Astrocyte (in vitro differentiated cells and primary cell): ENCODE measurements around the gene FAM149B1.

Experiments used
- EZH2 ChIP-seq: IDR thresholded peaks from 2 replicates; pipeline ENCODE4 v1.6.1; 2012; ENCODE audit warnings: mild to moderate bottlenecking, low read length, inconsistent platforms; ENCODE audit not compliant: insufficient read depth
- TF ChIP-seq, protein P1 (sequence below): IDR thresholded peaks from 2 replicates; pipeline ENCODE4 v1.5.1; 2011; ENCODE audit warnings: low read depth, mild to moderate bottlenecking, inconsistent platforms, low read length, moderate library complexity; ENCODE audit not compliant: insufficient read depth

- TF ChIP-seq EZH2: no peak
- TF ChIP-seq, protein P1, sequence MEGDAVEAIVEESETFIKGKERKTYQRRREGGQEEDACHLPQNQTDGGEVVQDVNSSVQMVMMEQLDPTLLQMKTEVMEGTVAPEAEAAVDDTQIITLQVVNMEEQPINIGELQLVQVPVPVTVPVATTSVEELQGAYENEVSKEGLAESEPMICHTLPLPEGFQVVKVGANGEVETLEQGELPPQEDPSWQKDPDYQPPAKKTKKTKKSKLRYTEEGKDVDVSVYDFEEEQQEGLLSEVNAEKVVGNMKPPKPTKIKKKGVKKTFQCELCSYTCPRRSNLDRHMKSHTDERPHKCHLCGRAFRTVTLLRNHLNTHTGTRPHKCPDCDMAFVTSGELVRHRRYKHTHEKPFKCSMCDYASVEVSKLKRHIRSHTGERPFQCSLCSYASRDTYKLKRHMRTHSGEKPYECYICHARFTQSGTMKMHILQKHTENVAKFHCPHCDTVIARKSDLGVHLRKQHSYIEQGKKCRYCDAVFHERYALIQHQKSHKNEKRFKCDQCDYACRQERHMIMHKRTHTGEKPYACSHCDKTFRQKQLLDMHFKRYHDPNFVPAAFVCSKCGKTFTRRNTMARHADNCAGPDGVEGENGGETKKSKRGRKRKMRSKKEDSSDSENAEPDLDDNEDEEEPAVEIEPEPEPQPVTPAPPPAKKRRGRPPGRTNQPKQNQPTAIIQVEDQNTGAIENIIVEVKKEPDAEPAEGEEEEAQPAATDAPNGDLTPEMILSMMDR: no peak
Measured at GRCh38 chr10:73253225-73253555, 85.3 kb downstream of the FAM149B1 start.
